ENCODE data around the gene OPALIN.
A peak's percentile ranks its signal among the peaks of the same experiment; 100 is the strongest.

The OPALIN gene

GRCh38 chr10:96371356-96371755, 12.6 kb upstream of the OPALIN start:
- DNase-seq = no peak

GRCh38 chr10:96370584-96371157, 11.9 kb upstream of the OPALIN start:
- peak; percentile 82 for DNase-seq

GRCh38 chr10:96369890-96370583, 11.2 kb upstream of the OPALIN start:
- no peak for DNase-seq

GRCh38 chr10:96368971-96369370, 10.2 kb upstream of the OPALIN start:
- DNase-seq = no peak

GRCh38 chr10:96367470-96367869, 8.7 kb upstream of the OPALIN start:
- DNase-seq = no peak

- no peak for DNase-seq
Measured at GRCh38 chr10:96366508-96366907, 7.7 kb upstream of the OPALIN start.

GRCh38 chr10:96365571-96365970, 6.8 kb upstream of the OPALIN start:
- no peak for DNase-seq

GRCh38 chr10:96360766-96361165, 2.0 kb upstream of the OPALIN start:
- no peak for DNase-seq

- DNase-seq = no peak
Measured at GRCh38 chr10:96360331-96360730, 1.5 kb upstream of the OPALIN start.

- DNase-seq = no peak
Measured at GRCh38 chr10:96359616-96360015, 814 bp upstream of the OPALIN start.

- DNase-seq = no peak
Measured at GRCh38 chr10:96357038-96357620, 1.7 kb downstream of the OPALIN start.

- no peak for DNase-seq
Measured at GRCh38 chr10:96352582-96352981, 6.2 kb downstream of the OPALIN start.

- DNase-seq = no peak
Measured at GRCh38 chr10:96352027-96352426, 6.8 kb downstream of the OPALIN start.

GRCh38 chr10:96346295-96346694, 12.5 kb downstream of the OPALIN start:
- no peak for DNase-seq

GRCh38 chr10:96345222-96345621, 13.6 kb downstream of the OPALIN start:
- DNase-seq = no peak

- DNase-seq = no peak
Measured at GRCh38 chr10:96344178-96344577, 14.6 kb downstream of the OPALIN start.

- DNase-seq = no peak
Measured at GRCh38 chr10:96342402-96342801, 16.4 kb downstream of the OPALIN start.

- no peak for DNase-seq
Measured at GRCh38 chr10:96341219-96342182, 17.3 kb downstream of the OPALIN start.

- DNase-seq = peak; percentile 58
Measured at GRCh38 chr10:96339956-96340904, 18.6 kb downstream of the OPALIN start.

GRCh38 chr10:96339383-96339782, 19.4 kb downstream of the OPALIN start:
- no peak for DNase-seq

- DNase-seq = no peak
Measured at GRCh38 chr10:96338279-96338925, 20.4 kb downstream of the OPALIN start.

GRCh38 chr10:96337106-96337505, 21.7 kb downstream of the OPALIN start:
- DNase-seq = no peak
